BLaER1 treated with 17β-estradiol and CSF1 and Interleukin-3, amounts not matched to agents 10 nM and 100 nM (cell line): ENCODE results near the gene STRAP.
"Not testable (repeated sequence)": the region's sequence is repeated elsewhere in the genome, so short reads cannot be mapped to it uniquely, and the experiment has no call there.

ENCODE experiments used
- H3K27ac ChIP-seq, 11 experiments: shearing (Covaris generic); formaldehyde crosslinking; 2 replicates each; pipeline ENCODE4 v1.8.1; 2022
- H3K27me3 ChIP-seq, 11 experiments: shearing (Covaris generic); formaldehyde crosslinking; 2 replicates each; pipeline ENCODE4 v1.8.1; 2022
- H3K36me3 ChIP-seq, 11 experiments: shearing (Covaris generic); formaldehyde crosslinking; 2 replicates each; pipeline ENCODE4 v1.8.1; 2022
- H3K4me1 ChIP-seq, 10 experiments: shearing (Covaris generic); formaldehyde crosslinking; 2 replicates each; pipeline ENCODE4 v1.8.1; 2022
- H3K4me2 ChIP-seq, 11 experiments: shearing (Covaris generic); formaldehyde crosslinking; 2 replicates each; pipeline ENCODE4 v1.8.1; 2022
- H3K4me3 ChIP-seq, 10 experiments: shearing (Covaris generic); formaldehyde crosslinking; 2 replicates each; pipeline ENCODE4 v1.8.1; 2022
- H3K9ac ChIP-seq, 11 experiments: shearing (Covaris generic); formaldehyde crosslinking; 2 replicates each; pipeline ENCODE4 v1.8.1; 2022
- H3K9me3 ChIP-seq, 11 experiments: shearing (Covaris generic); formaldehyde crosslinking; replicated peaks in 1 of 11; 2 replicates each; pipeline ENCODE4 v1.8.1; 2022
- H4K20me1 ChIP-seq, 11 experiments: shearing (Covaris generic); formaldehyde crosslinking; 2 replicates each; pipeline ENCODE4 v1.8.1; 2022
- Cebpa-rat ChIP-seq, 11 experiments: shearing (Covaris generic); IDR thresholded peaks; 2 replicates each; pipeline ENCODE4 v1.8.1; 2022

Gene STRAP

DNA sequence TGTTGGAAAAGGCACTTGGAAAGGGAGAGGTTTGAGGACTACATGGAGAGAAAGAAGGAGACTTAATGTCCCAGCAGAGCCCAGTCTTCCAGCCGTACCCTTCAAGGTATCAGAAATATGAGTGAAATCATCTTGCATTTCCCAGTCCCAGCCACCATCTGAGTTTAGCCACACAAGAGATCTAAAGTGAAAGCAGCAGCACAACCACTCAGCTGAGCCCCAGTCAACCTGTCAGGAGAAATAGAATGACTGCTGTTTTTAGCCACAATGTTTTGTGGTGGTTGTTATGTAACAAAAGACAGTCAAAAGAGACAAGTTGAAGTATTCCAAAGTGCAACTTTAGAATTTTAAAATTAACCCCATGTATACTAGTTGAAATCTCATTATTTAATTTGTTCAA lies 56.9 kb downstream of the STRAP start:
- Histone ChIP-seq H3K27me3 (no peaks in the 10 kb centered on the region), H3K4me2 (no peak overlapping the region), H3K9ac (no peak overlapping the region), H3K9me3 (peaks cover 17 to 38% (median 26%) of the 10 kb centered on the region in 11 experiments; a peak in 20 of 22 replicates), H3K36me3 (peaks cover 0 to 9% (median 4%) of the 10 kb centered on the region in 11 experiments; a peak in 8 of 22 replicates), H3K4me1 (no peaks in the 10 kb centered on the region), H3K4me3 (no peak overlapping the region), H4K20me1 (peaks cover 0 to 4% (median 0%) of the 10 kb centered on the region in 11 experiments; a peak in 3 of 22 replicates), H3K27ac (no peak overlapping the region)
- TF ChIP-seq Cebpa-rat (IDR thresholded peaks at IDR 0.05): 0 out of 22 replicates have a peak, but pooled peaks of 1 of the 11 experiments have one; percentile 5

DNA sequence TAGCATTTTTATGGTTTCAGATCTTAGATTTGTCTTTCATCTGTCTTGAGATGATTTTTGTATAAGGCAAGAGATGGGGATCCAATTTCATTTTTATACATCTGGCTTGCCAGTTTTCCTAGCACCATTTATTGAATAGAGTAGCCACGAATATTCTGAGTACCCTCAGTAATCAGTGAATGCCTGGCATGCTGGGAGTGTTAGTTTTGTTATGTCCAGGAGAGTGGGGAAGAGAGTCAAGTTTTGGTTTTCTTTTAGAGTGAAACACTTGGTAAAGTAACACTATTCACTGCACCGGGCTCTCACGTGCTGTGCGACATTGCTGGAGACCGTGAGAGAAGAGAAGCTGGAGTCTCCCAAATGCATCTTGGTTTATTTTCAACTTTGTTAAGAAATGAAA lies 60.3 kb downstream of the STRAP start:
- peaks cover 0 to 9% (median 4%) of the 10 kb centered on the region in 11 experiments; a peak in 8 of 22 replicates for H3K36me3 ChIP-seq
- no peak overlapping the region for H3K4me2 ChIP-seq
- no peak overlapping the region for H3K9ac ChIP-seq
- no peak overlapping the region for H3K27ac ChIP-seq
- no peak for TF ChIP-seq Cebpa-rat (IDR thresholded peaks at IDR 0.05)
- H3K4me1 ChIP-seq: no peaks in the 10 kb centered on the region
- H3K4me3 ChIP-seq: no peak overlapping the region
- peaks cover 0 to 4% (median 0%) of the 10 kb centered on the region in 11 experiments; a peak in 2 of 22 replicates for H4K20me1 ChIP-seq
- H3K9me3 ChIP-seq: peaks cover 26 to 43% (median 32%) of the 10 kb centered on the region in 11 experiments; a peak in 21 of 22 replicates
- H3K27me3 ChIP-seq: no peaks in the 10 kb centered on the region

DNA sequence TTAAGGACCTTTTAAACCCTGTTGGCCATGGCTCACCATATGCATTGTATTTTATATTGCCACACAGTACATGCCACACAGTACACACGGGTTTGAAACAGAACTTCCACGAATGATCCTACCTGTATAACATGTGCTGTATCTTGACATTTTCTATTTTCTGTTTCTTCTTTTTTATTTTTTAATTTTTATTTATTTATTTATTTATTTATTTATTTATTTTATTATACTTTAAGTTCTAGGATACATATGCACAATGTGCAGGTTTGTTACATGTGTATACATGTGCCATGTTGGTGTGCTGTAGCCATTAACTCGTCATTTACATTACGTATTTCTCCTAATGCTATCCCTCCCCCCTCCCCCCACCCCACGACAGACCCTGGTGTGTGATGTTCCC lies 61.3 kb downstream of the STRAP start:
- not testable (repeated sequence) for H3K4me2 ChIP-seq, H3K4me1 ChIP-seq, H3K36me3 ChIP-seq, H3K9ac ChIP-seq, H3K27ac ChIP-seq, H4K20me1 ChIP-seq, H3K4me3 ChIP-seq, H3K27me3 ChIP-seq
- H3K9me3 ChIP-seq: peaks cover 28 to 52% (median 40%) of the 10 kb centered on the region in 11 experiments; a peak in 21 of 22 replicates

GRCh38 chr12:15948461-15948860 lies 66.3 kb downstream of the STRAP start:
- not testable (repeated sequence) for H3K27ac ChIP-seq, H3K4me1 ChIP-seq

More at GRCh38 chr12:15948461-15948860, 66.3 kb downstream of the STRAP start:
- H3K4me3 ChIP-seq, H4K20me1 ChIP-seq, H3K27me3 ChIP-seq, H3K4me2 ChIP-seq, H3K9ac ChIP-seq: not testable (repeated sequence)
- Histone ChIP-seq H3K9me3 (peaks cover 21 to 41% (median 35%) of the 10 kb centered on the region in 11 experiments), H3K36me3 (peaks cover 0 to 10% (median 0%) of the 10 kb centered on the region in 11 experiments; a peak in 4 of 22 replicates)
